Activated T-cell treated with anti-CD3 and anti-CD28 coated beads for 4 hours (primary cell): Measurements from ENCODE around the gene CGREF1.

ENCODE experiments used
- DNase-seq: peaks from one replicate; pipeline ENCODE4 v3.0.0-alpha.2; 2020

The CGREF1 gene

GRCh38 chr2:27118525-27119329 is at the start of gene CGREF1:
Gene CGREF1 (minus strand): TSS chr2:27119128. CDS start chr2:27104366, 14,762 bp downstream.
- no peak for DNase-seq

DNA sequence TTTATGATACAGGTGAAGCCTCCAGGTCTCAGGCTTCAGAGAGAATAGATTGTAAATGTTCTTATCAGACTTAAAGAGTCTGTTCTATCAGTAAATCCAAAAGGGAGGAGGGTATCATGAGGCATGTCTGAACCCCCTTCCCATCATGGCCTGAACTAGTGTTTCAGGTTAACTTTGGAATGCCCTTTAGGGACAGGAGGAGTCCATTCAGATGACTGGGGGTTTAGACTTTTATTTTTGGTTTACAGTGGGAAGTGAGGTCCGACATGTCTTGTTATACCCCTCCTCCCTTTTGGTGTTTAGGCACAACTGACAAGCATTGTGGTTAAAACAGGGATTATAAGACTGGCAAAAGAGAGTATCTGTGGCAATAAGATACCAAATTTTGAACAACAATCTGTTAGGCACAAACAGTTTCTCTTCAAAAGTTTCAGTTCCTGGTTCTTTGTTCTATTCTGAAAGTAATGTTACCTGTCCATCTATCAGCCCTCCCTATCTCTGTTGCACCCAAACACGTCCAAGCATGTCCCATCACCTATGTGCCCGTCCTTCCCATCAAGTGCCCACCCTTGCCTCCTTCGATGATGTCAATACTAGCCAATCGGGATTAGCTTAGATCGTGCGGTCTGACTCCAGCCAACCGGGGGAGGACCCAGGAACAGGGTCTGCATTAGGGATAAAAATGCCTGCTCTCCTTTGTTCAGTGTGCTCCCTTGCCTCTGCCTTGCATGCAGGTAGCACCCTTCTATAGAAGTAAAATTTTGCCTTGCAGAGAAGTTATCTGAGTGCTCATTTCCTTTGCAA is 46.2 kb upstream of the CGREF1 start:
- DNase-seq, result no peak

GRCh38 chr2:27162151-27163121 is 43.5 kb upstream of the CGREF1 start:
- DNase-seq, result no peak

DNA sequence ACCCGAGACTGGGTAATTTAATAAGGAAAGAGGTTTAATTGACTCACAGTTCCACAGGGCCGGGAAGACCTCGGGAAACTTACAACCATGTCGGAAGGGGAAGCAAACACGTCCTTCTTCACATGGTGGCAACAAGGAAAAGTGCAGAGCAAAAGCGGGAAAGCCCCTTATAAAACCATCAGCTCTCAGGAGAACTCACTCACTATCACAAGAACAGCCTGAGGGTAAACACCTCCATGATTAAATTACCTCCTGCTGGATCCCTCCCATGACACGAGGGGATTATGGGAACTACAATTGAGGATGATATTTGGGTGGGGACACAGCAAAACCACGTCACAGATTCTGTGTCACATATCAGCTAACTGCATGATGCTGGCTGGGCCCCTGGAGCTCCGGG is 41.3 kb upstream of the CGREF1 start:
- DNase-seq, result no peak

- DNase-seq, result no peak
Observed at GRCh38 chr2:27159271-27159670, 40.3 kb upstream of the CGREF1 start.

- DNase-seq, result no peak
Observed at GRCh38 chr2:27158468-27158867, 39.5 kb upstream of the CGREF1 start.

GRCh38 chr2:27155069-27155520 is 36.2 kb upstream of the CGREF1 start:
- no peak for DNase-seq

DNA sequence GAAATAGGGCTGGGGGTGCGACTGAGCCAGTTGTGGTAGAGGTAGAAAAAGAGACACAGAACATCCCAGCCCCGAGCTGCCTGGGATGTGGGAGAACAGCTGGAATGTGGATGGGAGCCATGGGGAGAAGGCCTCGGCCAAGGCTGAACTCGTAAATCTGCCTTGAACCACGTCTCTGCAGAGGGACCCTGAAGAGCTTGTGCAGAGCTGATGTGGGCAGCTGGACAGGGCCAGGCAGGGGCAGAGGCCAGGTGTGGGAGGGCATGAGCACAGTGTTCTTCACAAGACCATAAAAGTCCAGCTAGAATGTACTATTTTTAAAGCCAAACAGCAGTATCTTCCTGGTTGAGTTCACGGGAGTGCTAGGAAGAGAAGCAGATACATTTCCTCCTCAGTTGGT is 35.6 kb upstream of the CGREF1 start:
- no peak for DNase-seq

DNA sequence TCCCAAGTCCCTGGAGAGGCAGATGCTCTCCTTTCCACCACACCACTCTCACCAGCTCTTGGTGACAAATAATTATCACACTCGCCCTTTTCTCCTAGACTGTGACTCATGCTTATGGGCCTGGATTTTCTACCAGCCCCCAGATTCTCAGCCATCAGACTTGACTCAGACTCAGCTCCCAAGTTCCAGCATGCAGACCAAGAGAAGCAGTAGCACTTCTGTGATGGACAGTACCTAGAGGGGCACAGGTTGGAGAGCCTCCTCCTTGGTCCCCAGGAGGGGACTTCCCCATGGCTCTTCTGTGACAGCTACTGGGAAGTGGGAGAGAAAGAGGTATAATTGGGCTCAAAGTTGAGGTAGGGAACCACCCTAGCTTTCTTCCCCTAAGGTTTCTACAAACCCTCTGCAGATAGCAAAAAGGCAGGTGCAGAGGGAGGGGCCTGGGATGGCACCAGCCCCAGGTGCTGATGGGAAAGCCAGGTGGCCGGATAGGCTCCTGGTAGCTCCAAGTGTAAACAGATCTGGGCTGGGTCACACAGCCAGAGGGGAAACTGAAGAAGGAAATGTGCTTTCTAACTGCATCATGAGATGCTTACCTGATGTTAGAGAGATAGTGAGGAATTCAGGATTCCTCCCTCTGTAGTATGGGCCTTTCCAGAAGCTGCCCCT is 34.0 kb upstream of the CGREF1 start:
- DNase-seq, result no peak

- DNase-seq, result no peak
Observed at GRCh38 chr2:27152102-27152795, 33.3 kb upstream of the CGREF1 start.

GRCh38 chr2:27150639-27151230 is 31.8 kb upstream of the CGREF1 start:
- DNase-seq, result no peak

DNA sequence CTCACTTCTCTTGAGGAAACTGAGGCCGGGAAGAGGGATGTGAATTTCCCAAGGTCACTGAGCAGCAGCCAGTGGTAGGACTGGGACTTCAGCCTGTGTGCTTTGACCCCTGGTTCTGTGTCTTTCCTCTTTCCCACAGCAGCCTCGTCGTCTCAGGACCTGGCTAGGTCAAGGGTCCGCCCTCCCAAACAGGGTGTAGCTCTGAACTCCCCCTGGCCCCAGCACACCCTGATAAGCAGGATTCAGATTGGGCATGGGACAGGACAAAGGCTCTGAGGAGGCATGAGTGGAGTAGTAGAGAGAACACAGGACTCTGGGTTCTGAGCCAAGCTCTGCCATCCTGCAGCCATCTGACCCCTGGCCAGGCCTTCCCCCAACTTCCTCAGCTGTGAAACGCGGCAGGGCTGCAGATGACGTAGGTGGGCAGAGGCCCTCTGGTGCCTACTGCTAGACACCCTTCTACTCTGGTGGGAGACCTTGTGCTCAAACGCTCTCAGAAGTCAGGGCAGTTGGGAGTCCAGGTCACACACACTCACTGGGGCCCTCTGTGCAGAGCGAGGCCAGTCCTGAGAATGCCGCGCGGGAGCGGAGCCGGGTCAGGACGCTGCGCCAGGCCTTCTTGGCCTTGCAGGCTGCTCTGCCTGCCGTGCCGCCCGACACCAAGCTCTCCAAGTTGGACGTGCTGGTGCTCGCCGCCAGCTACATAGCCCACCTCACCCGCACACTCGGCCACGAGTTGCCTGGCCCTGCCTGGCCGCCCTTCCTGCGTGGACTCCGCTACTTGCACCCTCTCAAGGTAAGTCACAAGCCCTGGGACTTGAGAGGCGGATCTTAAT is 30.9 kb upstream of the CGREF1 start:
- no peak for DNase-seq

GRCh38 chr2:27148801-27149439 is 30.0 kb upstream of the CGREF1 start, which contains the start of gene TCF23:
Gene TCF23 (plus strand): TSS chr2:27149004. CDS start chr2:27149134, 130 bp downstream.
- DNase-seq, result no peak

DNA sequence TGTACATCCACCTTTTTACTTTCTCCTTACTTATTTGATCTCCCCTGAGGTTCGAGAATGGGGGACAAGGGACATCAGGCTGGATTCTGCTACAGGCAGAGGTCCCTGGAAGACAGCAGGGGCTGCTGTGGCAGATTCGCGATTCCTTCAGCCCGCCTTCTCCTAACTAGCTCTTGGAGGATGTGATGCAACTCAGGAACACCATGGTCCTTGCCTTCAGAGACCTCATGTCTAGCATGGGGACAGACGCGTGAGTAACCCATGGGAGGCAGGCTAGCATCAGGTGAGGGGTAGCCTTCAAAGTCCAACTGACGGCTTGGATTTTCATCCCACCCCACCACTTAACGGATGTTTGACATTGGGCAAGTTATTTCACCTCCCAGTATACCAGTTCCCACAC is 29.0 kb upstream of the CGREF1 start:
- no peak for DNase-seq

- no peak for DNase-seq
Observed at GRCh38 chr2:27145682-27146081, 26.8 kb upstream of the CGREF1 start.

DNA sequence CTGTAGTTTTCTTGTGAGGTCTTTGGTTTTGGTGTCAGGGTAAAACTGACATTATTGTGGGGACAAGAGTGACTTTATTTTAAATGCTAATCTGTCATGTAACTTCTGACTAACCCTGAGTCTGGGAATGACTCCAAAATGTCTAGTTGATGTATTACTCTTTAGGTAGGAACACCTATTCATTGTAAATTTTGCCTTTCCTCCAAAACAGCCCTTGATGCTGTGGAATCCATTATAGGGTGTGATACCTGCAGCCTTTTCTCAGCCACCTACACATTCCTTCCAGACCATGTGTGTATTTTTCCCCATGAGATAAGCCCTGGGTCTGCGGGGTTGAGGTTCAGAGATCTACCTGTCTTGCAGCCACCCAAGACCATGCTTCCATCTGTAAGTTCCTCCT is 24.4 kb upstream of the CGREF1 start:
- no peak for DNase-seq

DNA sequence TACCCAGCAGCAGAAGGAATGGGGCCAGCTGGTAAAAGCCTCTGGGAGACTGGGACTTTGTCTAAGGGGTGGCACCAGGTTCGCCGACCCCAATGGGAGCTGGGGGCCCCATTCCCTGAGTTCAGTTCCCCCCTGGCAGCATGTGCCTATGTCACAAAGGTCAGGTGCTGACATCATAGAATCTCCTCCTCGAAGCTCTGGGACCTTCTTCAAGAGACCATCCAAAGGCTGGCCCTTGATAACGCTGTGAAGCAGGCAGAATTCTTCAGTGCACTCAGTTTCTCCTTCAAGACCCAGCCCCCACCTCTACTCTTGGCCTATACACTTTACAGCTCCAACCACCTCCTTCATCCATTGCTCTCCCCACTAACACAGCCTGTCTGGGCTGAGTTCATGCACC is 20.4 kb upstream of the CGREF1 start, which contains the start of gene PRR30:
Gene PRR30, minus strand, starts transcription at position 101 of the 400 bp plus-strand sequence. CDS start 1,081 bp downstream, outside the sequence.
- DNase-seq, result no peak

DNA sequence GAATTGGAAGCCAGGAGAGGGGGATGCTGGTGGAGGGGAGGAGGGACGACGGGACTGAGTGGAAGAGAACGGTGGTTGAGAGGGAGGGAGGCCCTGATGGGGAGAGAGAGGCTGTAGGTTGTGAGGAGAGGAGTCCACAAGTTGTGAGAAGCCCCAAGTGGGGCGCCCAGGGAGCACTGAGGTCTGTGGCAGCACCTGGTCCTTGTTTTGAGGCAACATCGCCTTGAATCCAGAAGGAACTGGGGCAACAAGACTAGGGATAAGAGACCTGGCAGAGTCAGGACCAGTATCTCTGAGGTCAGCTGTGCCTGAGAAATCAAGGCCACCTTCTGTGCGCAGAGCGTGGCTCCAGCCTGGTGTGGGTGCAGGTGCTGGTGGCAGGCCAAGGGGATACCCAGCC is 19.2 kb upstream of the CGREF1 start:
- no peak for DNase-seq

DNA sequence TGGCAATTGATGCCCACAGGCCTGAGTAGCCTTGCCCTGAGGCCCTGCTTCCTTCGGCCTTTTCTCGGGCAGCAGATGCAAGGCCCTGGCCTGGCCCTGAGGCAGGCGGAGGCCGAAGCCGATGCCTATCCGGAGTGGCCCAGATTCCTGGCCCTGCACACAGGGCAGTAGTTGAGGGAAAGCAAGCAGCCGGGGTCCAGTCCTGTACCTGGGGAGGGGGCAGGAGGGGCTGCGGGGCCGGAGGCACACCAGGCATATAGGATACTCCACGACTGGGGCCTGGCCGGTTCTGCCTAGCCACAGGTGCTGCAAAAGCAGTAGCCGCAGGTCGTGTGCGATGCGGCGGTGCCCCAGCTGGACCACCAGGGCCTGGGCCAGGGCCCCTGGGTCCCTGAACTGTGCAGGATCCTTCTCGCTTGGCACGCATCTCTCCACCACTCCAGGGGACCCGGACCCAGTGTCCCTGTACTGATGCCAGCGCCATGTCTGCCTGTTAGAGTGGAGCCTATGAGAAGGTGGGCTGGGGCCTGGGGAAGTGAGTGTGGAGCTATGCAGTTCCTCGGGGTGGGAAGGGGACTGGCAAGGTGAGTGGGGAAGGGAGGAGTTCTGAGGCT is 18.5 kb upstream of the CGREF1 start:
- no peak for DNase-seq
